Measurements from ENCODE around the gene VPS35. TPM values are rescaled to one million over a fixed set of nuclear protein-coding genes. Genes with fewer than 3 reads are reported as not detected.
A peak's percentile ranks its signal among the peaks of the same experiment; 100 is the strongest.

The VPS35 gene
- total RNA-seq (2014; rRNA removed; shearing (Covaris generic)), result 114 and 263 TPM in 2 replicates

DNA sequence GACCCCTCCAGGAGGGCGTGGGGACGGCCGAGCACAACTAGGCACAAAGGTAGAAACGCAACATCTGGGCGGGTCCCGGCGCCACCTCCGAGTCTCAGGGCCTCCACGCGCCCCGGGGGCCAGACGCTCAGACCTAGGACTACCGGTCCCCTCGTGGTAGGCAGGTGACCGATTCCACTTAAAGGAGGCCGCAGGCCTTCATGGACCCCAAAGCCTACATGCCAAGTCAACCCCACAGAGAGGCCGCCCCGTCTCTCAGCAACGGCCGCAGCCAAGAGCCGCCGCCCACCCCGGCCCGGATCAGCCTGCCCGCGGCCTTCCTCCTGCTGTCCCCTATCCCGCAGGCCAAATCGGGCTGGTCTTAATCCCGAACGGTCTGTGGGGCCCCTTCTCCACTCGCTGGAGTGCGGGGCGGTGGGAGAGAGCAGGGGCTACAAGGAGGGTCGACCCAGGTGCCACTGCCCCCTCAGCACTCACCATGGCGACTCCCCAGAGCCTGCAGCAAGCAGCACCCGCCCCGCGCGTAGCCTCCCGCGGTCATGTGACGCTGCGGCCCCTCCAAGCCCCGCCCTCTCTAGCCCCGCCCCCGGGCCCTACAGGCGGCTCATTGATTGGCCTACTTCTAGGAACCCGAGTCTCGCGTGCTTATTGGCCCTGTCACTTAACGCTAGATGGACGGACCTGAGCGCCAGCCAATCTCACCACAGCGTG is at the start of gene VPS35:
TSS of gene VPS35 (minus strand) at position 525 of the 711 bp plus-strand sequence. CDS start at position 480, 45 bp downstream.
- peaks cover 20% of the 10 kb centered on the region for H3K4me1 ChIP-seq (replicated peaks)
- H3K27ac ChIP-seq, result peak within 1 kb of the TSS; percentile 90
- no peaks in the 10 kb centered on the region for H3K9me3 ChIP-seq (replicated peaks)
- peak; percentile 99 for DNase-seq (ENCODE audit: low read depth in 1 of 2, low spot score in 2 of 2)
- H3K27me3 ChIP-seq (replicated peaks), result no peaks in the 10 kb centered on the region
- H3K4me3 ChIP-seq, result peak within 1 kb of the TSS; percentile 62
- peaks cover 28% of the 10 kb centered on the region for H3K36me3 ChIP-seq

GRCh38 chr16:46737621-46738214 is 48.7 kb upstream of the VPS35 start:
- no peak for DNase-seq (ENCODE audit: low read depth in 1 of 2, low spot score in 2 of 2)
- Histone ChIP-seq H3K4me1 (replicated peaks) (no peaks in the 10 kb centered on the region), H3K27ac (no peak overlapping the region), H3K27me3 (replicated peaks) (no peaks in the 10 kb centered on the region), H3K9me3 (replicated peaks) (no peaks in the 10 kb centered on the region), H3K4me3 (no peak overlapping the region), H3K36me3 (no peaks in the 10 kb centered on the region)

- Histone ChIP-seq H3K4me1 (replicated peaks) (no peaks in the 10 kb centered on the region), H3K4me3 (no peak overlapping the region), H3K9me3 (replicated peaks) (no peaks in the 10 kb centered on the region), H3K27me3 (replicated peaks) (no peaks in the 10 kb centered on the region), H3K36me3 (no peaks in the 10 kb centered on the region), H3K27ac (no peak overlapping the region)
- no peak for DNase-seq (ENCODE audit: low read depth in 1 of 2, low spot score in 2 of 2)
Measured at GRCh38 chr16:46736695-46737094, 47.7 kb upstream of the VPS35 start.

- H3K27ac ChIP-seq, result no peak overlapping the region
- no peaks in the 10 kb centered on the region for H3K9me3 ChIP-seq (replicated peaks)
- H3K36me3 ChIP-seq, result no peaks in the 10 kb centered on the region
- H3K27me3 ChIP-seq (replicated peaks), result no peaks in the 10 kb centered on the region
- no peaks in the 10 kb centered on the region for H3K4me1 ChIP-seq (replicated peaks)
- no peak overlapping the region for H3K4me3 ChIP-seq
- no peak for DNase-seq (ENCODE audit: low read depth in 1 of 2, low spot score in 2 of 2)
Measured at GRCh38 chr16:46733319-46733830, 44.4 kb upstream of the VPS35 start.

DNA sequence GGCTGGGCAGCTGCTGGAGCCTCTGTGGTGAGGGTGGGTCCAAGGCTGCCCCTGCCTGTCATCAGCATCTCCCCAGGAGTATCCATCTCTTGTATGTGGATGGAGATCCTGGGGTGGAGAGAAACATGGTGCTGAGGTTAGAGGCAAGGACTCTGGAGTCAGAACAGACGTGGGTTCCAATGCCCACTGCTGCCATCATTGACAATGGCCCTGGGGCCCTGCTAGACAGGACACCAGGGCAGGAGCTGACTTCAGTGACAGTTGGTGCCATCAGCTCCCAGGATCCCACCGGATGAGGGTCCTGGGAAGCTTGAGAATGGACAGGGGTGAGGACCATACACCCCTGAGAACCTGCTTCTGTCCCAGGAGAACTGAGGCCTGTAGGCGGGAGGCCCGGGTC is 43.6 kb upstream of the VPS35 start:
- no peaks in the 10 kb centered on the region for H3K9me3 ChIP-seq (replicated peaks)
- no peak overlapping the region for H3K4me3 ChIP-seq
- no peaks in the 10 kb centered on the region for H3K27me3 ChIP-seq (replicated peaks)
- H3K36me3 ChIP-seq, result no peaks in the 10 kb centered on the region
- no peaks in the 10 kb centered on the region for H3K4me1 ChIP-seq (replicated peaks)
- no peak overlapping the region for H3K27ac ChIP-seq
- no peak for DNase-seq (ENCODE audit: low read depth in 1 of 2, low spot score in 2 of 2)

DNA sequence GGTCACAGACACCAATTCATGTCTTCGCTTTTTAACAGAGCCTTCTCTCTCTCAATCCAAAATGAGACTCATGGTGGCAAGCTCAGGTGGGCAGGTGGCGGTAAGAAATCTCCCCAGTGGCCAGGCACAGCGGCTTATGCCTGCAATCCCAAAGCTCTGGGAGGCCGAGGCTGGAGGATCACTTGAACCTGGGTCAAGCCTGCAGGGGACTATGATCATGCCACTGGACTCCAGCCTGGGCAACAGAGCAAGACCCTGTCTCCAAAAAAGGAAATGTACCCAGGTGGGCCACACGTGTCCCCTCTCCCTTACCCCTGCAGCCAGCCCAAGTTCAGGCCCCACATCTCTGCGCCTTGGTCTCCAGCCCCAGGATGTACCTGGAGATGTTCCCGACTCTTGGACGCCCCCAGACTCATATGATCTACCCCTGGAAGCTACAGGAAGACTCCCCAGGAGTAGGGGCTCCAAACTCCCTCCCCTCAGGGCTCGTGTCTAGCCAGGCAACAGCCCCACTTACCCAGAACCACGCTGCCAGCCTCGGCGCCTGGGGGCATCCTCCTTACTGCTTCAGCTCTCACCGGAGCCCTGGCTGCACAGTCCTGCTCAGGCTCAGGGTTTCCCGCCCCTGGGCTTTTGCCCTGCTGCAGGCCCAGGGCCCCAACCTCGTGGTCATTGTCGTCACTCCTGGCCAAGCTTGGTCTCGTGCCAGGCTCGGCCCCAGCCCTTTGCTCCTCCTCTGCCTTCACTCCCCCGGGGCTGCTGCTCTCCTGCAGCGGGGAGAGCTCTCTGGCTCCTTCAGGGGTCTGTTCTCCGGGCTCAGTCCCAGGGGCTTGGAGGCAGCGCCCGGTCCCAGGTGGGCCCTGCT is 42.9 kb upstream of the VPS35 start:
- DNase-seq (ENCODE audit: low read depth in 1 of 2, low spot score in 2 of 2), result no peak
- H3K27ac ChIP-seq, result no peak overlapping the region
- peaks cover 3% of the 10 kb centered on the region for H3K4me1 ChIP-seq (replicated peaks)
- H3K9me3 ChIP-seq (replicated peaks), result no peaks in the 10 kb centered on the region
- no peaks in the 10 kb centered on the region for H3K36me3 ChIP-seq
- H3K27me3 ChIP-seq (replicated peaks), result no peaks in the 10 kb centered on the region
- H3K4me3 ChIP-seq, result no peak overlapping the region

DNA sequence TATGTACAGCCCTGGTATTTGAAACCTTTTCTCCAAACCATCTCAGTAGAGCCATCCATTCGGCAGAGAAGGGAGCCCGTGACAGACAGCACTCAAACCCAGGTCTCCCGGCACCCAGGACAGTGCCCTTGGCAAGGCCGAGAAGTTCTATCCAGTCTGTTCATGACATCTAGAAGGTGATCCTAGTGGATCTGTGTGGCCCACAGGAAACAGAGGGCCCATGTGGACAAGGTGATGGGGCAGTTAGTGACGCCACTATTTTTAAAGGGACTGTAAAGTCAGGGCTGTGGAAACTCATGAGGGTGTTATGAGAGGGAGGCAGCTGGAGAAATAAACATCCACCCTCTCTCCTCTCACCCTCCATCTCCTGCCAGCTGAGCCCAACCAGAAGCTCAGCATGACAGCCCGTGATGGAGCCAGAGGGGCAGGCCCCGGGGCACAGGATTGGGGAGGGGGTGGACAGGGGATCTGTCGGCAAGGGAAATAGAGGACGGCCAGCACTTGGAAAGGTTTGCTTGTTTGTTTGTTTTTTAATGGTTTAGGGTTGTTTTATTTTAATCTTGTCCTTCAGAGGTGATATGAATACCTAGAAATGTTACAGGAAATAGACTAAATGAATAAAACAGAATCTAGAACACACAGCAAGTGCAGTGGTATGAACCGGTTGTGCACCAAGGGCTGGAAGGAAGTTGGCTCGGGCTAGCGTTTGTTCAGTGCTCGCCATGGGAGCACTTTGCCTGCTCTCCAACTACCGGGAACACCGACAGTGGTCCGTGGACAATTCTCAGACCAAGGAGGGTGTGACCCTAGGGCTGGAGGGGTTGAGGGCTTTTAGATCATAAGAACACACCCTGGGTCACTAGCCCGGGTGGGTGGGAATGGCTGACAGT is 42.1 kb upstream of the VPS35 start:
- Histone ChIP-seq H3K4me1 (replicated peaks) (peaks cover 8% of the 10 kb centered on the region), H3K36me3 (no peaks in the 10 kb centered on the region), H3K27ac (no peak overlapping the region), H3K4me3 (no peak overlapping the region), H3K9me3 (replicated peaks) (no peaks in the 10 kb centered on the region), H3K27me3 (replicated peaks) (no peaks in the 10 kb centered on the region)
- no peak for DNase-seq (ENCODE audit: low read depth in 1 of 2, low spot score in 2 of 2)

DNA sequence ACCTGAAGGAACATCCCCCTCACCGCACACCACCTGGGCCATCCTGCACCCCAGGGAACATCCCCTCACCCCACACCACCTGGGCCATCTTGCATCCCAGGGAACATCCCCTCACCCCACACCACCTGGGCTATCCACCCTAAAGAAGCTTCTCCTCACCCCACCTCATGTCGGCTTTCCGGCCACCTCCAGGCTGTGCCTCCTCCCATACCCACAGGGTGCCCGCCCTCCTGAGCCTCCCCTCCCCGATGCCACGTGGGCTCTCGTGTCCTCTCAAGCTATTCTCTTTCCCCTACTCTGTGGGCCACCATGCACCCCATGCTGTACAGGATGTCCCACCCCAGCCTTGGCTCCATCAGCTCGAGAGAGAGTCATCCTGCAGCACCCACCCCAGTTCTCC is 41.1 kb upstream of the VPS35 start:
- Histone ChIP-seq H3K4me1 (replicated peaks) (peaks cover 8% of the 10 kb centered on the region), H3K27me3 (replicated peaks) (no peaks in the 10 kb centered on the region), H3K9me3 (replicated peaks) (no peaks in the 10 kb centered on the region), H3K4me3 (no peak overlapping the region), H3K36me3 (no peaks in the 10 kb centered on the region), H3K27ac (no peak overlapping the region)
- no peak for DNase-seq (ENCODE audit: low read depth in 1 of 2, low spot score in 2 of 2)

DNA sequence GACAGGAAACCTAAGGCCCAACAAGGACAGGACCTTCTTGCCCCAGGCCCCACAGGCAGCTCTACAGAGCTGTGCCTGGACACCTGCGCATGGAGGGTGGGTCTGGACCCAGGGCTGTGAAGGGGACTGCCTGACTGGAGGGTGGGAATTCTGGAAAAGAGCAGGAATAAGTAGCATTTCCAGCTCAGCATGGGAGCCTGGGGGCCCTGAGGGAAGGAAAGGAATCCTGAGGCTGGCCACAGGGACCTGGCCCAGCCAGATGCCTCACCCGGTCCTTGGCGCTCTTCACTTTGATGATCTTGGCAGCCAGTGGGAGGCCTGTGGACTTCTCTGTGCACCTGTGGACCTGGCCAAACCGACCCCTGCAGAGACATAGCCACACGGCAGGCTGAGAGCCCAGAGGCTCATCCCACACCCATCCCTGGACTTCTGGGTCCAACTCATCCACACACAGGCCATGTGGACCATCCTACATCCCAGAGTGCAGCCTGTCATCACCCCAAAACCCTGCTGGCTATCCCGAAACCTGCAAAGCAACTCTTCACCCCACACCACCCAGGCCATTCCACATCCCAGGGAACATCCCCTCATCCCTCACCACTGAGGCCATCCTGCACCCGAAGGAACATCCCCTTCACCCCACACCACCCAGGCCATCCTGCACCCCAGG is 40.5 kb upstream of the VPS35 start:
- no peaks in the 10 kb centered on the region for H3K27me3 ChIP-seq (replicated peaks)
- DNase-seq (ENCODE audit: low read depth in 1 of 2, low spot score in 2 of 2), result no peak
- H3K4me3 ChIP-seq, result no peak overlapping the region
- H3K9me3 ChIP-seq (replicated peaks), result no peaks in the 10 kb centered on the region
- H3K27ac ChIP-seq, result no peak overlapping the region
- no peaks in the 10 kb centered on the region for H3K36me3 ChIP-seq
- H3K4me1 ChIP-seq (replicated peaks), result peaks cover 8% of the 10 kb centered on the region

GRCh38 chr16:46728806-46729205 is 39.8 kb upstream of the VPS35 start:
- peaks cover 8% of the 10 kb centered on the region for H3K4me1 ChIP-seq (replicated peaks)
- no peak overlapping the region for H3K4me3 ChIP-seq
- DNase-seq (ENCODE audit: low read depth in 1 of 2, low spot score in 2 of 2), result no peak
- H3K27ac ChIP-seq, result no peak overlapping the region
- no peaks in the 10 kb centered on the region for H3K36me3 ChIP-seq
- H3K27me3 ChIP-seq (replicated peaks), result no peaks in the 10 kb centered on the region
- no peaks in the 10 kb centered on the region for H3K9me3 ChIP-seq (replicated peaks)

GRCh38 chr16:46727630-46728029 is 38.7 kb upstream of the VPS35 start:
- no peaks in the 10 kb centered on the region for H3K9me3 ChIP-seq (replicated peaks)
- DNase-seq (ENCODE audit: low read depth in 1 of 2, low spot score in 2 of 2), result no peak
- no peak overlapping the region for H3K4me3 ChIP-seq
- H3K27ac ChIP-seq, result no peak overlapping the region
- peaks cover 8% of the 10 kb centered on the region for H3K4me1 ChIP-seq (replicated peaks)
- no peaks in the 10 kb centered on the region for H3K36me3 ChIP-seq
- H3K27me3 ChIP-seq (replicated peaks), result no peaks in the 10 kb centered on the region

DNA sequence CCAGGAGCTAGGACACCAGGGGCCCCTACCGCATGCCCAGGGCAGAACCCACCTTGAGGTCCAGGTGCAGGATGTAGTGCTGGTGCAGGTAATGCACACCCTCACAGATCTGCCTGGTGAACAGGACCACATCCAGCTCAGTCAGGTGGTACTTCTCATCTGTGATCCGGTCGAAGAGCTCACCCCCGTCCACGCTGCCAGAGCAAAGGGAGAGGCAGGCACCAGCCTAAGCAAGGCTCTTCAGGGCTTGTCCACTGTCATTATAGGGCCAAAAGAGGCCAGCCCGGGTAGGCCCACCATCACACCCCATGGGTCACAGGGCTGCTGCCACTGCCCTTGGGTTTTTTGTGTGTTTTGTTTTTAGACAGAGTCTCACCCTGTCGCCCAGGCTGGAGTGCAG is 38.2 kb upstream of the VPS35 start:
- H3K4me1 ChIP-seq (replicated peaks), result peaks cover 8% of the 10 kb centered on the region
- H3K27me3 ChIP-seq (replicated peaks), result no peaks in the 10 kb centered on the region
- no peaks in the 10 kb centered on the region for H3K9me3 ChIP-seq (replicated peaks)
- no peak overlapping the region for H3K4me3 ChIP-seq
- H3K36me3 ChIP-seq, result no peaks in the 10 kb centered on the region
- DNase-seq (ENCODE audit: low read depth in 1 of 2, low spot score in 2 of 2), result no peak
- peak overlapping the region; percentile 22 for H3K27ac ChIP-seq

GRCh38 chr16:46721885-46722284 is 32.9 kb upstream of the VPS35 start:
- Histone ChIP-seq H3K27me3 (replicated peaks) (no peaks in the 10 kb centered on the region), H3K4me3 (no peak overlapping the region)
- DNase-seq (ENCODE audit: low read depth in 1 of 2, low spot score in 2 of 2), result no peak

More at GRCh38 chr16:46721885-46722284, 32.9 kb upstream of the VPS35 start:
- peaks cover 5% of the 10 kb centered on the region for H3K4me1 ChIP-seq (replicated peaks)
- H3K27ac ChIP-seq, result no peak overlapping the region
- H3K36me3 ChIP-seq, result no peaks in the 10 kb centered on the region
- H3K9me3 ChIP-seq (replicated peaks), result no peaks in the 10 kb centered on the region

Data from SJSA1 (cell line).